Peyer's patch (tissue), 4 donors: Measurements from ENCODE around the gene FBH1. TPM values are rescaled to one million over a fixed set of nuclear protein-coding genes. Genes with fewer than 3 reads are reported as not detected.
"Not testable (repeated sequence)": the region's sequence is repeated elsewhere in the genome, so short reads cannot be mapped to it uniquely, and the experiment has no call there.

Experiments
- DNase-seq, 3 donors: peaks; one replicate each; pipeline ENCODE4 v3.0.0-alpha.2; 2017 to 2019
- H3K27ac ChIP-seq, 4 donors: fragments of 200-600 bp; sonication (generic); one replicate each; pipeline ENCODE4 v1.5.1; 2016 to 2019
- H3K27me3 ChIP-seq, 2 donors: fragments of 200-600 bp; sonication (generic); one replicate each; pipeline ENCODE4 v1.5.1; 2019
- H3K36me3 ChIP-seq, 3 donors: fragments of 200-600 bp; sonication (generic); one replicate each; pipeline ENCODE4 v1.5.1; 2016 to 2019
- H3K4me1 ChIP-seq, 4 donors: fragments of 200-600 bp; sonication (generic); one replicate each; pipeline ENCODE4 v1.5.1; 2016 to 2019
- H3K4me3 ChIP-seq, 4 donors: fragments of 200-600 bp; sonication (generic); 1 replicate in 3 of 4; 2 replicates in 1 of 4; pipeline ENCODE4 v1.5.1; 2016 to 2019; ENCODE audit warnings: mild to moderate bottlenecking in 1 of 4
- H3K9me3 ChIP-seq, 4 donors: fragments of 200-600 bp; sonication (generic); one replicate each; pipeline ENCODE4 v1.5.1; 2016 to 2019; ENCODE audit warnings: mild to moderate bottlenecking in 1 of 4
- CTCF ChIP-seq, 6 experiments: fragments of 450-650 bp in 4 of 6; fragments of 200-600 bp in 2 of 6; sonication (generic) in 1 of 6; IDR thresholded peaks; one replicate each; pipeline ENCODE4 v1.5.1; 2017 to 2019; ENCODE audit warnings: antibody characterized with exemption in 6 of 6, mild to moderate bottlenecking in 3 of 6, moderate library complexity in 1 of 6
- POLR2A ChIP-seq, 2 donors: fragments of 450-650 bp; IDR thresholded peaks; one replicate each; pipeline ENCODE4 v1.5.1; 2017; ENCODE audit warnings: antibody characterized with exemption in 2 of 2, mild to moderate bottlenecking in 2 of 2, moderate library complexity in 2 of 2
- total RNA-seq, 4 donors: library from RNA; depleted of rRNA; stranded (reverse); fragments of >200 nt; gene quantifications; one replicate each; pipeline ENCODE4 v1.1.0, GENCODE V29; 2016

Gene FBH1
- total RNA-seq, 4 donors from 2014 or later: 101 to 169 (median 138) TPM

- no peak for DNase-seq
- no peaks in the 10 kb centered on the region for H3K9me3 ChIP-seq
- no peaks in the 10 kb centered on the region for H3K27me3 ChIP-seq
- H3K4me1 ChIP-seq: no peaks in the 10 kb centered on the region
- no peak overlapping the region for H3K27ac ChIP-seq
- TF ChIP-seq POLR2A (IDR thresholded peaks at IDR 0.05): no peak
- no peak for TF ChIP-seq CTCF (IDR thresholded peaks at IDR 0.05)
- H3K4me3 ChIP-seq: no peak overlapping the region
- H3K36me3 ChIP-seq: peaks cover 0 to 7% (median 0%) of the 10 kb centered on the region in 3 donors
These were observed 18.4 kb upstream of the FBH1 start for GRCh38 chr10:5871596-5871995.

- no peaks in the 10 kb centered on the region for H3K9me3 ChIP-seq
- peaks cover 0 to 26% (median 0%) of the 10 kb centered on the region in 3 donors for H3K36me3 ChIP-seq
- no peaks in the 10 kb centered on the region for H3K27me3 ChIP-seq
- DNase-seq: peak in 2 of 3 donors; percentile 56 to 90
- H3K4me3 ChIP-seq: no peak overlapping the region
- no peaks in the 10 kb centered on the region for H3K4me1 ChIP-seq
- TF ChIP-seq POLR2A (IDR thresholded peaks at IDR 0.05) (no peak), CTCF (IDR thresholded peaks at IDR 0.05) (peak; percentile 76 to 86 (median 82))
- H3K27ac ChIP-seq: peak overlapping the region in 2 of 4 donors; percentile 24 to 66
These were observed 16.5 kb upstream of the FBH1 start for GRCh38 chr10:5873515-5873995.

GRCh38 chr10:5876181-5876768 is 13.8 kb upstream of the FBH1 start:
- Histone ChIP-seq H3K4me1 (no peaks in the 10 kb centered on the region), H3K9me3 (no peaks in the 10 kb centered on the region), H3K4me3 (no peak overlapping the region), H3K27me3 (no peaks in the 10 kb centered on the region), H3K36me3 (peaks cover 0 to 41% (median 0%) of the 10 kb centered on the region in 3 donors), H3K27ac (no peak overlapping the region)
- no peak for TF ChIP-seq POLR2A (IDR thresholded peaks at IDR 0.05)
- no peak for TF ChIP-seq CTCF (IDR thresholded peaks at IDR 0.05)
- no peak for DNase-seq

GRCh38 chr10:5877041-5877440 is 13.0 kb upstream of the FBH1 start:
- DNase-seq, H3K9me3 ChIP-seq, H3K27me3 ChIP-seq, H3K27ac ChIP-seq, H3K4me3 ChIP-seq, H3K4me1 ChIP-seq: not testable (repeated sequence)
- peaks cover 0 to 47% (median 0%) of the 10 kb centered on the region in 3 donors for H3K36me3 ChIP-seq

GRCh38 chr10:5882961-5883360 is 7.1 kb upstream of the FBH1 start:
- Histone ChIP-seq H3K4me3 (no peak overlapping the region), H3K4me1 (peaks cover 0 to 16% (median 0%) of the 10 kb centered on the region in 4 donors), H3K9me3 (no peaks in the 10 kb centered on the region), H3K27ac (no peak overlapping the region), H3K36me3 (peaks cover 0 to 43% (median 0%) of the 10 kb centered on the region in 3 donors), H3K27me3 (no peaks in the 10 kb centered on the region)
- TF ChIP-seq CTCF (IDR thresholded peaks at IDR 0.05): peak in 1 of 6 experiments; percentile 12
- no peak for TF ChIP-seq POLR2A (IDR thresholded peaks at IDR 0.05)
- DNase-seq: peak in 1 of 3 donors; percentile 57

GRCh38 chr10:5885619-5886018 is 4.4 kb upstream of the FBH1 start:
- H3K4me1 ChIP-seq: peaks cover 0 to 25% (median 4%) of the 10 kb centered on the region in 4 donors
- H3K27ac ChIP-seq: no peak overlapping the region
- no peak overlapping the region for H3K4me3 ChIP-seq
- H3K27me3 ChIP-seq: no peaks in the 10 kb centered on the region
- TF ChIP-seq CTCF (IDR thresholded peaks at IDR 0.05) (no peak), POLR2A (IDR thresholded peaks at IDR 0.05) (no peak)
- no peaks in the 10 kb centered on the region for H3K9me3 ChIP-seq
- peaks cover 0 to 23% (median 0%) of the 10 kb centered on the region in 3 donors for H3K36me3 ChIP-seq
- DNase-seq: no peak
